DMS114 treated with DMSO at 0.1 percent for 48 hours (cell line): Measurements from ENCODE around the gene HIVEP3.

Experiments
- DNase-seq: peaks from one replicate; lab custom pipeline; 2025; ENCODE audit not compliant: unreplicated experiment; lab: John Stamatoyannopoulos, UW

The HIVEP3 gene

DNA sequence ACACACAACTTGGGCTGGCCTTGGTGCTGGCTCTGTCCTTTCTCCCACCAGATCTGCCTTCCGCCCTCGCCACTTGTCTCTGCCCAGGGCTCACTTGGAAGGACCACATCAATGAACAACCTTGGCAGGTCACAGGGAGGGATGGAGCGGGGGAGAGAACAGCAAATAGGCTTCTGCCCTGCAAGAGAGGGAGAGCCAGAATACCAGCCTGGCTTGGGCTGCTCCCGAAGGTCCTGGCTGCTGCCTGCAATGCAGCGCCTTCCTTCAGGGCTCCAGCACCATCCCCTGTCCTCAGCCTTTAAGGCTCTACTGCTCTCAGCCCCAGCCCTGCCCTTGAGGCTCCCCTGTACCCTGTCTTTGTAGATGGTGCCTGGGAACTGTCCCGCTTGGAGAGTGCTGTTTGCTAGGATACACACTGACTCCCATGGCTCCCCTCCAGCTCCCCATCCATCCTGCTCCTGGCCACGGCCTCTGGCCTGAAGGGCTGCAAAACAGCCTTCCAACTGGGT lies 43.8 kb downstream of the HIVEP3 start:
- DNase-seq = no peak

- no peak for DNase-seq
These were observed 44.5 kb downstream of the HIVEP3 start for GRCh38 chr1:41874151-41874719.

GRCh38 chr1:41872074-41872473 lies 46.6 kb downstream of the HIVEP3 start:
- no peak for DNase-seq

- no peak for DNase-seq
These were observed 48.6 kb downstream of the HIVEP3 start for GRCh38 chr1:41870076-41870562.

GRCh38 chr1:41868241-41868998 lies 50.3 kb downstream of the HIVEP3 start:
- no peak for DNase-seq

DNA sequence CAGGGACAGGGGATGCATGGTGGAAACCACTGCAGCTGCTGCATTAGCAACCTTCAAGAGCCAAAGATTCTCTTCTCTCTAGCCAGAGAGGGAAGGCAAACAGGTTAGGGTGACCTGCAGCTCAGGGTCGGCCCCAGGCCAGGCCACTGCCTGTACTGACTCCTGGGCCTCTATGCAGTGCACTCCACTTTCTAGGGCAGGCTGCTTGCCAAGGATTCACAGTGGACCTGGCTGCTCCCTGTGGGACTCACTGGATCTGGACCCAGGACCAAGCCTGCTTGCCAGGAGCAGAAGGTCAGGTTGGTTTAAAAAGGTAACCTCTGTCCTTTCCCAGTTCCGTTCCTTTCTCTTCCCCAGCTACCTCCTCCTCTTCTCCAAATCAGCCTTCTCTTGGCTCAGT lies 52.4 kb downstream of the HIVEP3 start:
- no peak for DNase-seq

DNA sequence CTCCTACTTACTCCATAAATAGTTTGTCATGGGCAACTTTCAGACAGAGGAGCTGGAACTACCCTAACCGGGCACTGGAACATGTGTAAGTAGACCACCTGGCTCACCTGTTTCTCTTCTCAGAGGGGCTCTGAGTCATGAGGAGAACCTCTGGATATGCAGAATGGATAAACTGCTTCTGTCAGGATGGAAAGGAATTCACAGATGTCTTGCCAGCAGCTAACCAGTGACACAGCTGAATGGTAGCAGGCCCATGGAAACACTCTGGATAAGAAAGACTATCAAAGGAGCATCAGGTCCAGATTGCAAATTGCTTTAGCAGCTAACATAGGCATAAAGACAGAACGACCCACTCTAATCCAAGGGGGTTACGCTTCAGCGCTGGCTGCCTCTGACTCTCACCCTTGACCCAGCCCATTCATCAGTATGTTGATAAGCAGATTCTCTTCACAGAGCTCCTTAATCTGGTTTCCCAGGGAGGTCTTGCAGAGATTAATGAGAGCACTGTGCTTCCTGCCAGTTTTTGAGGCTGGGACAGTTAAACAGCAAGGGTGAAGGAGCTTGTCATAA lies 54.2 kb downstream of the HIVEP3 start:
- no peak for DNase-seq

- DNase-seq = no peak
These were observed 55.0 kb downstream of the HIVEP3 start for GRCh38 chr1:41863718-41864117.

DNA sequence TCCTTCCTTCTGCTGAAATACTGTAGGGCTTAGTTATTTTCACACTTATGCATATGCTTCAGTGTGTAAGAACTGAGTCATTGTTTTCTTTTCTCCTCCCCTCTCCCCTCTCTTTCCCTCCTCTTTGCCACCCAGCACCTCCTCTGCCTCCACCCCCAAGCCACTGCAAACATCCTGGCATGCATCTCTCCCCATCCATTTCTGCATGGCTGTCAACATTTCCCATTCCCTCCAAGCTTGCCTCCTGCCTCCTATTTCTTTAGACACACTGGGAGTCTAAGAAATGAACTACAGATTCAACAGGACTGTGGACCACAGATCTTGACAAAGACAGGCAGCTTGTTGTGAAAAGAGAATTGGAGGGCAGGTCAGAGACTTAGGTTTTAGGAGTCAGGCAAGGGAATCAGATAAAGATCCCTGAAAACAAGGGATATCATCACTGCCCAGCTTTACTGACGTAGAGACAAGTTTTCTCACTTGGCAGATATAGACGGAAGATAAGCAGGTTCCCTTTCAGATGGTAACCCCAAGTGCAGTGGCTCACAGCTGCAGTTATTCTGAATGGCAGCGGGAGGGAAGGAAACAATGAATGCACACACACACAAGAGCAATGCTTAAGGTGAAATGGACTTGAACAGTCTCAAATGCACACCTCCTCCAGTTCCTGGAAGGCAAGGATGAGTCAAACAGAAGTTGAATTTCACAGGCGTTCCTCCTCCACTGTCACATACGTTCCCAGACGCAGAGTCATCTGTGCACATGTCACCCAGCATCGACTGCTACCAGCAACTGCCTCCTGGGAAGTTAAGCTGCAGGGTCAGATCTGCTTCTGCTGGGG lies 56.1 kb downstream of the HIVEP3 start:
- no peak for DNase-seq

- DNase-seq = no peak
These were observed 57.0 kb downstream of the HIVEP3 start for GRCh38 chr1:41861535-41862383.

DNA sequence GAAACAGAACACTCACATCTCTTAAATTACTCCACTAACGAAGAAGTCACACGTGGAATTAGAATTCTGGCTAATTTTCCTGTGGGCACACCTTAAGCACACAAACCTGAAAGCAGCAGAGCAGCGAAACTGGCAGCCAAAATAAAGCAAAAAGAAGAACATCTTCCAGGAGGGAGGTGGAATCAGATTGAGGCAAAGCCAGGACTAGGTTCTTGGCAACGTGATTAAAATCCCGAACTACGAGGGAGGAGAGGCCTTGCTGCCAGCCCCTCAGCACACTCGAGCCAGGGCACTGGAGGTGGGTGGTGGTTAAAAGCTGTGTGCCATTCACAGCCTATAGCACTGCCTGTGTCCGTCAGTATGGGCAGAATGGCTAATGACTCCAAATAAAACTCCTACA lies 58.0 kb downstream of the HIVEP3 start:
- DNase-seq = no peak

DNA sequence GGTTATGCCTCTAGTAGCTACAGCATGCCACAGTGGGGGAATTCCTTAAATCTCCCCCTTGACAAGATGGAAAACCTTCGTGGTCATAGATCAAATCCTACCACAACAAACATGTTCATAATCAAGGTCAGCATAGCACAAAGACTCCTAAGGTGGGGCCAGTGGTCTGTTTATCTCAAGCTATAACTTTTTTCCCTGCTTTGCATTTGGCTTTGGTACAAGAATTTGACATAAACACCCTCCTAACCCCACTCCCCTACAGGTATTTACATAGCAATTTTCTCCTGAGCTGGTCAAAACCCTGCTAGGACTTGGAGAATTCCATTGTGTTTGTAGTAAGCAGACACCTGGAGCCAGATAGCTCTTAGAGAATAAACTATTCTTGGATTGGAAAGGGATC lies 58.5 kb downstream of the HIVEP3 start:
- DNase-seq = no peak

DNA sequence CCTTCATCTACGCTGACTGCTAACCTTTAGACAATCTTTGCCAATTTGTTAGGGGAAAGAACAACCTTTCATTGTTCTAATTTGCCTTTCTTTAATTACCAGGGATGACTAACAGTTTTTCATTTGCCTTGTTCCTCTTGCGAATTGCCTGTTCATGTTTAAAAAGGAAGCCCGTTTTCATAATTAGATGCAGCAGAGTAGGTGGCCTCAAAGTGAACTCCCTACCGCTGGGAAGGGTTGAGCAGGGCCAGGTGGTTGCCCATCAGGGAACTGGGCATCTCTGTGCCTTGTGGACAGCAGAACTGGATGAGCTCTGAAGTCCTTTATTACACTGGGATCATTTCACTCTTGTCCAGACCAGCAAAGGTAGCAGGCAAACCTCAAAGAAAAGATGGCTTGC lies 59.0 kb downstream of the HIVEP3 start:
- DNase-seq = no peak

DNA sequence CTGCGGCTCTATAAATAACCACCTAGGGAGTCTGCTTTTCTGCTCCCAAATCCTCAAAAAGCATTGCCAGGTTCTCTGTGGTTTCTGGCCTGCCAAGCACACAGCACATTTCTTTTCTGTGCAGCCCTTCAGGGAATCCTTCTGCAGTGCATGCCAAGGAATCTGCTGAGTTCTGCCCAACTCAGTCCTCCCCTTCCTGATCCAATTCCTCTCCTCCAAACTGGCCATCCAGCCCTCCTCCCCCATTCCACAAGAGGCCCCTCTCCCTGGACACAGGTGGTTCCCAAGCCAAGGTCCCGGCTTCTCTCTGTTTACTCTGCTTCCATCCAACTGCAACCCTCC lies 61.8 kb downstream of the HIVEP3 start:
- DNase-seq = no peak

GRCh38 chr1:41856151-41856943 lies 62.4 kb downstream of the HIVEP3 start:
- no peak for DNase-seq

DNA sequence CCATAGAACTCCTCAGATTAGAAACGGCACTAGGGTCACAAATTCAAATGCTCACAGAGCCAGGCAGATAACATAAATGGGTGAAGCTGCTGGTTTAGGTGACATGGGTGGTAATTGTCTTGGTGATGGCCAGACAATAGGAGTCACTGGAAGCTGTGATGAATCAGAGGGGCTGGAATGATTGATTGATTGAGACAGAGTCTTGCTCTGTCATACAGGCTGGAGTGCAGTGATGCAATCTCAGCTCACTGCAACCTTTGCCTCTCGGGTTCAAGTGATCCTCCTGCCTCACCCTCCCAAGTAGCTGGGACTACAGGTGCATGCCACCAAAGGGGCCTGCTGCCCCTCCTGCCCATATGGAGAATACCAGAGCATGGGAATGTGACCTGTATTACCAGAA lies 63.0 kb downstream of the HIVEP3 start:
- DNase-seq = no peak

DNA sequence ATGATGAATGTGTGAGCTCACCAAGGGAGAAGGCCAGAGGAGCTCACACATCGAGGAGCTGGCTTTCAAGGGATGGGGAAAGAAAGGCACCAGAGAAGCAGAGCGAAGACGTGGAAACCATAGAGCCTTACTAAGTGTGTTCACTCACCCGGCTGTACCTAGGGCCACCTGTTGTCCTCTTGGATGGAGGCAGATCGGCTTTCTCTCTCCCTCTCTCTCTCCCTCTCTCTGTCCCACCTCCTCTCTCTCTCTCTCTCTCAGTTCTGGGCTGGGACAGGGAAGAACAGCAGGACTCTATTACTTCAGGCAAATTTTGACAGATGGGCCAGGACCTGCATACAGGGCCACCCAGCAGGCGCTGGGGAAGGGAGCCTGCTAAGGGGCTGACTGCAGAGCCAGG lies 64.8 kb downstream of the HIVEP3 start:
- no peak for DNase-seq

GRCh38 chr1:41852091-41852490 lies 66.6 kb downstream of the HIVEP3 start:
- no peak for DNase-seq

DNA sequence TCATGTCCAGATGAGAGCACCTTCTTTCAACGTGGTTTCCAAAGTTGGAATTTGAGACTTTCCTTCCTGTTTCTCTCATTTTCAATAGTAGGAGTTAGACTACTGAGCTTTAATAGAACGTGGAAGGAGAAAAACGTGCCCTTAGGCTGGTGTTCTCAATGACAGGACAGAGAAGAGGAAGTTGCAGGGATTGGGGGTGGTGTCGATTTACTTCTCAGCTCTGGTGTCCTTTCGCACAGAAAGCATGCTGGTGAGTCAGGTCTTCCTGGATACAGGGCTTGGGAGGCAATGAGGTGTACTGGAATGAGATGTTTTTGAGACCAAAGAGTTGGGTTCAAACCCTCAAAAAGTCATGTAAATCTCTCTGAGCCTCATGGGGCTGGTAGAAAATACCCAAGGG lies 67.1 kb downstream of the HIVEP3 start:
- no peak for DNase-seq

DNA sequence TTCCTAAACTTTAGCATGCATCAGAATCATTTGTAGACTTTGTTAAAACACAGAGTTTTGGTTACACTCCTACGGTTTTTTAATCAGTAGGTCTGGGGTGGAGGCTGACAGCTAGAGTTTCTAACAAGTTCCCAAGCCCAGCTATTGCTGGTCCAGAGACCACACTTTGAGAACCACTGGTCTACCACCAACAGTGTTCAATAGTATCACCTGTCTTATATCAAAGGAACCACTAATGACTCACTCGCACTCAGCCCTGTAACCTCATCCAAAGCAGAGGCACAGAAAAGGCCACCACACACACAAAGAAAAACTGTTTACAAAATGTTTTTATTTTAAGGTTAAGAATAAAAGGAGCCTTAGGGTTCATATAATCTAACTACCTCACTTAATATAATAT lies 68.7 kb downstream of the HIVEP3 start:
- no peak for DNase-seq
